ENCODE results near the gene NF2.

DNA sequence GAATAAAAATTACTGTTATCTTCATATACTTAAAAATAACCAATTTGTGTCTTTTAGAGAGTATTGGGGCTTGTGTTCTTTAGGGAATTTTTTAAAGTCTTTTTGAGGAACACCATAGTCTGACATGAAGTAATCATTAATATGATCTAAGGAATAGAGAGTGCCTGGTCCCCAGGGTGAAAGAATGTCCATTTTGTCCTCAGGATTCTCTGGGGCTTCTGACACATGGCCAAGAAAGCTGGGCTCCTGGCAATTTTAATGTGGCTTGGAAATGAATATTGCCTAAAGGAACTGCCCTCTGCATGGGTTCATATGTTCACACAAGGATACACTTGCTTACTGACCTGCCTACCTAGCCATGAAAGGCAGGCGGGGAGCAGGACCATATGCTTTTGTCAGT, 33.7 kb downstream of the NF2 start:
- TF ChIP-seq EZH2phosphoT487 (IDR thresholded peaks at IDR 0.05; ENCODE audit: borderline replicate concordance), result no peak
- TF ChIP-seq, protein P1, sequence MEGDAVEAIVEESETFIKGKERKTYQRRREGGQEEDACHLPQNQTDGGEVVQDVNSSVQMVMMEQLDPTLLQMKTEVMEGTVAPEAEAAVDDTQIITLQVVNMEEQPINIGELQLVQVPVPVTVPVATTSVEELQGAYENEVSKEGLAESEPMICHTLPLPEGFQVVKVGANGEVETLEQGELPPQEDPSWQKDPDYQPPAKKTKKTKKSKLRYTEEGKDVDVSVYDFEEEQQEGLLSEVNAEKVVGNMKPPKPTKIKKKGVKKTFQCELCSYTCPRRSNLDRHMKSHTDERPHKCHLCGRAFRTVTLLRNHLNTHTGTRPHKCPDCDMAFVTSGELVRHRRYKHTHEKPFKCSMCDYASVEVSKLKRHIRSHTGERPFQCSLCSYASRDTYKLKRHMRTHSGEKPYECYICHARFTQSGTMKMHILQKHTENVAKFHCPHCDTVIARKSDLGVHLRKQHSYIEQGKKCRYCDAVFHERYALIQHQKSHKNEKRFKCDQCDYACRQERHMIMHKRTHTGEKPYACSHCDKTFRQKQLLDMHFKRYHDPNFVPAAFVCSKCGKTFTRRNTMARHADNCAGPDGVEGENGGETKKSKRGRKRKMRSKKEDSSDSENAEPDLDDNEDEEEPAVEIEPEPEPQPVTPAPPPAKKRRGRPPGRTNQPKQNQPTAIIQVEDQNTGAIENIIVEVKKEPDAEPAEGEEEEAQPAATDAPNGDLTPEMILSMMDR (conservative IDR thresholded peaks at IDR 0.05; ENCODE audit: low read length), result no peak
